GM12891 (cell line): Measurements from ENCODE around the gene BBLN. TPM values are rescaled to one million over a fixed set of nuclear protein-coding genes. Genes with fewer than 3 reads are reported as not detected.
"Not testable (repeated sequence)": the region's sequence is repeated elsewhere in the genome, so short reads cannot be mapped to it uniquely, and the experiment has no call there.

ENCODE experiments used
- DNase-seq: peaks from one replicate; pipeline ENCODE4 v3.0.0; 2011; ENCODE audit warnings: low spot score; ENCODE audit not compliant: insufficient read length
- FAIRE-seq: peaks from 2 replicates; lab custom pipeline; 2011; peaks lifted over from hg19 to GRCh38; lab: Jason Lieb, UNC
- PAX5 ChIP-seq: IDR thresholded peaks from 2 replicates; pipeline ENCODE4 v1.6.1; 2011; ENCODE audit warnings: low read length, moderate library complexity, mild to moderate bottlenecking; ENCODE audit not compliant: insufficient read depth, severe bottlenecking
- POLR2A ChIP-seq: IDR thresholded peaks from 2 replicates; pipeline ENCODE4 v1.6.1; 2011; ENCODE audit warnings: low read depth, low read length, control low read depth
- POLR2AphosphoS5 ChIP-seq: IDR thresholded peaks from 2 replicates; pipeline ENCODE4 v1.6.1; 2011; ENCODE audit warnings: low read depth, low read length, control low read depth
- POU2F2 ChIP-seq: IDR thresholded peaks from 2 replicates; pipeline ENCODE4 v1.6.1; 2011; ENCODE audit warnings: low read depth, mild to moderate bottlenecking, control low read depth, low read length, moderate library complexity
- SPI1 ChIP-seq: IDR thresholded peaks from 2 replicates; pipeline ENCODE4 v1.6.1; 2011; ENCODE audit warnings: low read depth, low read length, control low read depth
- TAF1 ChIP-seq: IDR thresholded peaks from 2 replicates; pipeline ENCODE4 v1.6.1; 2011; ENCODE audit warnings: low read depth, low read length, control low read depth
- polyA plus RNA-seq: library from polyadenylated mRNA; unstranded; fragments of >200 nt; gene quantifications from one replicate; pipeline ENCODE4 v1.2.1, GENCODE V29; 2012; ENCODE audit warnings: low read depth, missing spikeins, inconsistent platforms; ENCODE audit not compliant: missing spikeins

The BBLN gene
- 135 TPM for polyA plus RNA-seq

- TF ChIP-seq SPI1, result no peak
- TF ChIP-seq POU2F2, result no peak
- TF ChIP-seq TAF1, result peak; percentile 16; the same call in 1 of the 2 replicates
- peak; percentile 89 for TF ChIP-seq POLR2A
- TF ChIP-seq POLR2AphosphoS5, result peak; percentile 90
- TF ChIP-seq PAX5, result no peak
- FAIRE-seq, result peak; percentile 88
Measured at GRCh38 chr9:128159784-128160602, at the start of gene BBLN. BBLN (plus strand) TSS chr9:128160265; CDS start chr9:128160408, 143 bp downstream.

GRCh38 chr9:128111726-128112125 lies 48.3 kb upstream of the BBLN start:
- not testable (repeated sequence) for FAIRE-seq, DNase-seq

More at GRCh38 chr9:128159784-128160602, at the start of gene BBLN:
- peak; percentile 99 for DNase-seq

- DNase-seq, result no peak
- TF ChIP-seq PAX5 (no peak), SPI1 (no peak), POLR2A (no peak), POU2F2 (no peak), POLR2AphosphoS5 (no peak), TAF1 (no peak)
- no peak for FAIRE-seq
Measured at GRCh38 chr9:128113526-128114325, 46.3 kb upstream of the BBLN start.

- FAIRE-seq, result no peak
- no peak for DNase-seq
- TF ChIP-seq SPI1 (no peak), POLR2AphosphoS5 (0 out of 2 replicates have a peak, but pooled peaks have one; percentile 5), PAX5 (no peak)
Measured at GRCh38 chr9:128114326-128115186, 45.5 kb upstream of the BBLN start.

GRCh38 chr9:128115187-128116103 lies 44.6 kb upstream of the BBLN start:
- TF ChIP-seq SPI1 (peak; percentile 61), PAX5 (no peak)
- FAIRE-seq (peak; percentile 77), DNase-seq (peak; percentile 66)

GRCh38 chr9:128116104-128117083 lies 43.7 kb upstream of the BBLN start:
- TF ChIP-seq POLR2A, result no peak
- no peak for TF ChIP-seq POLR2AphosphoS5
- no peak for TF ChIP-seq TAF1
- no peak for TF ChIP-seq POU2F2
- TF ChIP-seq PAX5, result no peak
- TF ChIP-seq SPI1, result no peak
- no peak for DNase-seq
- FAIRE-seq, result peak; percentile 20

GRCh38 chr9:128117613-128118471 lies 42.2 kb upstream of the BBLN start:
- TF ChIP-seq SPI1, result no peak
- TF ChIP-seq POU2F2, result peak; percentile 72; the same call in 1 of the 2 replicates
- peak; percentile 97 for FAIRE-seq
- DNase-seq, result peak; percentile 84

GRCh38 chr9:128118472-128118857 lies 41.6 kb upstream of the BBLN start:
- FAIRE-seq (no peak), DNase-seq (no peak)

More at GRCh38 chr9:128118472-128118857, 41.6 kb upstream of the BBLN start:
- TF ChIP-seq POLR2A (no peak), SPI1 (no peak), POU2F2 (no peak), PAX5 (no peak), TAF1 (no peak)
